ENCODE measurements around the gene DYNC1I1.

DYNC1I1 gene

DNA sequence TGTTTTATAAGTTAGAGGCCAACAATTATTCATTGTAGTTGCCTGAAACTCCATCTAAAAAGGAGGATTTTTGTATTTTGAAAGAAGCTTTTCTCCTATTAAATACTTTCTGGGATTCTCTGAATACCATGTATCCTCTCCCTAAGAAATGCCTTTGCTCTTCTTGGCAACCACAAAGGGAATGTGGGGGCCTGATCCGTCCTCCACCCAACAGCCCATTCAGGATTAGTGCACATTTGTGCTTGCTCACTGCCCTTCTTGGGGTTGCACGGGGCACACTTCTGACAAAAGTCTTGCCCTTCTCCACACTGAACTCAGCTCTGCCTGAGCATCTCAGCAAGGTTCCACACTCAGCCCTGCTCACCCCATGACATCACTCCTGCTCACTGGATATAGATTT lies 355.4 kb downstream of the DYNC1I1 start:
- no peak for DNase-seq (ENCODE audit: extremely low read depth, insufficient read length)
- TF ChIP-seq, protein P1, sequence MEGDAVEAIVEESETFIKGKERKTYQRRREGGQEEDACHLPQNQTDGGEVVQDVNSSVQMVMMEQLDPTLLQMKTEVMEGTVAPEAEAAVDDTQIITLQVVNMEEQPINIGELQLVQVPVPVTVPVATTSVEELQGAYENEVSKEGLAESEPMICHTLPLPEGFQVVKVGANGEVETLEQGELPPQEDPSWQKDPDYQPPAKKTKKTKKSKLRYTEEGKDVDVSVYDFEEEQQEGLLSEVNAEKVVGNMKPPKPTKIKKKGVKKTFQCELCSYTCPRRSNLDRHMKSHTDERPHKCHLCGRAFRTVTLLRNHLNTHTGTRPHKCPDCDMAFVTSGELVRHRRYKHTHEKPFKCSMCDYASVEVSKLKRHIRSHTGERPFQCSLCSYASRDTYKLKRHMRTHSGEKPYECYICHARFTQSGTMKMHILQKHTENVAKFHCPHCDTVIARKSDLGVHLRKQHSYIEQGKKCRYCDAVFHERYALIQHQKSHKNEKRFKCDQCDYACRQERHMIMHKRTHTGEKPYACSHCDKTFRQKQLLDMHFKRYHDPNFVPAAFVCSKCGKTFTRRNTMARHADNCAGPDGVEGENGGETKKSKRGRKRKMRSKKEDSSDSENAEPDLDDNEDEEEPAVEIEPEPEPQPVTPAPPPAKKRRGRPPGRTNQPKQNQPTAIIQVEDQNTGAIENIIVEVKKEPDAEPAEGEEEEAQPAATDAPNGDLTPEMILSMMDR (IDR thresholded peaks at IDR 0.05; ENCODE audit: insufficient read depth, low read length, poor library complexity, severe bottlenecking): no peak
- Histone ChIP-seq H3K36me3 (ENCODE audit: control insufficient read depth, insufficient read depth, low read length) (no peaks in the 10 kb centered on the region), H3K4me3 (replicated peaks; ENCODE audit: low read depth, low read length) (no peak overlapping the region), H3K27me3 (replicated peaks; ENCODE audit: control insufficient read depth, insufficient read depth, low read length) (no peaks in the 10 kb centered on the region)

GRCh38 chr7:96131525-96131924 lies 359.2 kb downstream of the DYNC1I1 start:
- no peak for DNase-seq (ENCODE audit: extremely low read depth, insufficient read length)
- H3K4me3 ChIP-seq (replicated peaks; ENCODE audit: low read depth, low read length): no peak overlapping the region
- TF ChIP-seq, protein P1 (IDR thresholded peaks at IDR 0.05; ENCODE audit: insufficient read depth, low read length, poor library complexity, severe bottlenecking): no peak
- H3K27me3 ChIP-seq (replicated peaks; ENCODE audit: control insufficient read depth, insufficient read depth, low read length): no peaks in the 10 kb centered on the region
- H3K36me3 ChIP-seq (ENCODE audit: control insufficient read depth, insufficient read depth, low read length): no peaks in the 10 kb centered on the region; the same call in 1 of the 2 replicates

DNA sequence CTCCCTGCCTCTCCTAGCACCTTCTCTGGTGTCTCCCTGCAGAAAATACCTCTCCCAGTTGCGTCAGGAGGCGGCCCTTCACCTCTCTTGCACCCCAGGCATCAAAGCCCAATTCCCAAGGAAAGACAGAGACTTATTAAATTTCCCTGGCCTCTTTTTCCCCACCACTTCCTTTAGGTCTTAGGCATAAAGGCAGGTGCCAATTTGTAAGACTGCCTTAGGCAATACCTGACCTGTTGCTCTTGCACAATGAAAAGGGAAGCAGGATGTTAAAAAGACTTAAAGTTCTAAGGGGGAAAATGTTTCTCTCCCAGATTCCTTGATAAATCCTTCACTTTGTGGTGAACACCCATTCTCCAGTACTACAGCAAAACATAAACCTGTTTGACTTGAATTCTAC lies 362.9 kb downstream of the DYNC1I1 start:
- Histone ChIP-seq H3K36me3 (ENCODE audit: control insufficient read depth, insufficient read depth, low read length) (no peaks in the 10 kb centered on the region; the same call in 1 of the 2 replicates), H3K4me3 (replicated peaks; ENCODE audit: low read depth, low read length) (no peak overlapping the region), H3K27me3 (replicated peaks; ENCODE audit: control insufficient read depth, insufficient read depth, low read length) (no peaks in the 10 kb centered on the region)
- TF ChIP-seq, protein P1 (IDR thresholded peaks at IDR 0.05; ENCODE audit: insufficient read depth, low read length, poor library complexity, severe bottlenecking): no peak
- DNase-seq (ENCODE audit: extremely low read depth, insufficient read length): no peak

DNA sequence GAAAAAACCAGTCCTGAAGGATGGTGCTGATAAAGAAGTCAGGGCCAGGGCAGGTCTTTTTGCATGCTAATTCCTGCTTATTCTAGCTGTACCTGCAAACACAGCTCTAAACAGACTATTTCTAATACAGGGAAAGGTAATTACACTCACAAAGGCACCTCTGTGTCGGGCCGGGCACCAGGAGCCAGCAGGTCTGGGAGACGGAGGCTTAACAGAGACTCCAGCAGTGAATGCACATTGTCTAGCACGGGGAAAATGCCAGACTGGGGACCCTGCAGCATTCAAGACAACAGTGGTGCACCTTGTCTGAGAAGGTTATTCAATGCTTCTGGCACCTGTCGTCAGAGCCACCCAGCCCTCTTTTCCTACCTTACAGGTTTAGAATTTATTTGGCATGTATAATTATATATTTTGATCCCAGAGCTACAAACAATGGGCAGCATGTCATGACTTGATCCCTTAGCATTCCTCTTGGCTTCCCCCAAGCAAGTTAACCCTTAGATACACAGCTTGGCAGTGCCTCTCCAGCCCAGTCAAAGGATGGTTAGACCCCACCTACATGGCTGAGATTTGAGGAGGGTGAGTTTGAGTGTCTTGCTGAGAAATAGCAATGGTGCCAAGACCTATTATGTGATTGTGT lies 364.4 kb downstream of the DYNC1I1 start:
- DNase-seq (ENCODE audit: extremely low read depth, insufficient read length): no peak
- TF ChIP-seq, protein P1 (IDR thresholded peaks at IDR 0.05; ENCODE audit: insufficient read depth, low read length, poor library complexity, severe bottlenecking): no peak

GRCh38 chr7:96143495-96144259 lies 371.3 kb downstream of the DYNC1I1 start:
- Histone ChIP-seq H3K36me3 (ENCODE audit: control insufficient read depth, insufficient read depth, low read length) (no peaks in the 10 kb centered on the region; the same call in 1 of the 2 replicates), H3K4me3 (replicated peaks; ENCODE audit: low read depth, low read length) (no peak overlapping the region), H3K27me3 (replicated peaks; ENCODE audit: control insufficient read depth, insufficient read depth, low read length) (no peaks in the 10 kb centered on the region)
- TF ChIP-seq, protein P1 (IDR thresholded peaks at IDR 0.05; ENCODE audit: insufficient read depth, low read length, poor library complexity, severe bottlenecking): no peak
- DNase-seq (ENCODE audit: extremely low read depth, insufficient read length): no peak

More for the DNA sequence above, 364.4 kb downstream of the DYNC1I1 start:
- Histone ChIP-seq H3K4me3 (replicated peaks; ENCODE audit: low read depth, low read length) (no peak overlapping the region), H3K27me3 (replicated peaks; ENCODE audit: control insufficient read depth, insufficient read depth, low read length) (no peaks in the 10 kb centered on the region), H3K36me3 (ENCODE audit: control insufficient read depth, insufficient read depth, low read length) (no peaks in the 10 kb centered on the region; the same call in 1 of the 2 replicates)

Measured in GM06990 (cell line).